H1 (cell line): ENCODE data around the gene ADGRL3. TPM values are rescaled to one million over a fixed set of nuclear protein-coding genes. Genes with fewer than 3 reads are reported as not detected.

Source experiments
- RBBP5 ChIP-seq: IDR thresholded peaks from 2 replicates; pipeline ENCODE4 v1.7.1; 2012; ENCODE audit warnings: low read depth, mild to moderate bottlenecking, inconsistent platforms, low read length, moderate library complexity, borderline replicate concordance
- polyA plus RNA-seq, 7 experiments: library from polyadenylated mRNA; depleted of rRNA in 3 of 7; stranded (reverse) in 5 of 7; unstranded in 2 of 7; fragments of >200 nt in 5 of 7; fragments of 200-250 nt in 2 of 7; gene quantifications; 1 replicate in 5 of 7; 2 replicates in 1 of 7; 4 replicates in 1 of 7; pipeline versions ENCODE4 v1.2.1 to v1.2.3, GENCODE V29; 2011 to 2013; ENCODE audit warnings: missing spikeins in 2 of 7, mixed read lengths in 2 of 7
- total RNA-seq: library from RNA; stranded (reverse); fragmentation: NEBNext Ultra II Directional; extraction: Animal tissue kit (Norgen Biotek cat#: 25700); gene quantifications from 2 replicates; pipeline ENCODE4 v1.2.1, GENCODE V29; 2021

Gene ADGRL3
- total and polyA plus RNA-seq, 2 of the 8 experiments (the other 6 are each of a cell fraction or from before 2014, with no cell fraction given): 6.6 to 13.0 TPM

- TF ChIP-seq RBBP5: no peak
Observed at GRCh38 chr4:61520166-61520565, 320.0 kb downstream of the ADGRL3 start (continued).
